OCI-LY1 (cell line): ENCODE data around the gene FBXW4.

Experiments
- H2AFZ ChIP-seq: fragments of 200-600 bp; sonication (generic), shearing (Covaris generic); 2 replicates; pipeline ENCODE4 v1.6.0; 2014; ENCODE audit warnings: antibody characterized with exemption, mild to moderate bottlenecking, low read length
- H3F3A ChIP-seq: fragments of 200-600 bp; sonication (generic), shearing (Covaris generic); 2 replicates; pipeline ENCODE4 v1.6.0; 2014; ENCODE audit warnings: mild to moderate bottlenecking, antibody characterized with exemption, low read length, moderate library complexity; ENCODE audit not compliant: insufficient read depth
- H3K27ac ChIP-seq: fragments of 200-600 bp; sonication (generic); 2 replicates; pipeline ENCODE4 v1.5.1; 2014; ENCODE audit warnings: low read length, mixed run types, mild to moderate bottlenecking, low read depth; ENCODE audit not compliant: poor library complexity, severe bottlenecking
- H3K27me3 ChIP-seq: fragments of 200-600 bp; sonication (generic); 2 replicates; pipeline ENCODE4 v1.6.0; 2014; ENCODE audit warnings: antibody characterized with exemption, mild to moderate bottlenecking, low read length, moderate library complexity; ENCODE audit not compliant: insufficient read depth
- H3K36me3 ChIP-seq: fragments of 200-600 bp; sonication (generic); 2 replicates; pipeline ENCODE4 v1.6.1; 2014; ENCODE audit warnings: mild to moderate bottlenecking, antibody characterized with exemption, low read length, moderate library complexity, mixed read lengths; ENCODE audit not compliant: insufficient read depth
- H3K4me1 ChIP-seq: fragments of 200-600 bp; sonication (generic); 2 replicates; pipeline ENCODE4 v1.5.1; 2014; ENCODE audit warnings: mild to moderate bottlenecking, low read length, moderate library complexity; ENCODE audit not compliant: insufficient read depth, severe bottlenecking
- H3K4me2 ChIP-seq: fragments of 200-600 bp; sonication (generic), shearing (Covaris generic); 2 replicates; pipeline ENCODE4 v1.6.1; 2014; ENCODE audit warnings: low read length
- H3K4me3 ChIP-seq: fragments of 200-600 bp; sonication (generic); 2 replicates; pipeline ENCODE4 v1.5.1; 2014; ENCODE audit warnings: low read length, low read depth, mild to moderate bottlenecking, mixed read lengths; ENCODE audit not compliant: poor library complexity, severe bottlenecking
- H3K79me2 ChIP-seq: fragments of 200-600 bp; shearing (Covaris generic); 2 replicates; pipeline ENCODE4 v1.6.1; 2016; ENCODE audit warnings: mixed run types, low read length, mixed read lengths; ENCODE audit not compliant: insufficient read depth
- H3K9ac ChIP-seq: fragments of 200-600 bp; sonication (generic), shearing (Covaris generic); 2 replicates; pipeline ENCODE4 v1.6.1; 2014; ENCODE audit warnings: mild to moderate bottlenecking, low read length, mixed read lengths
- H3K9me2 ChIP-seq: fragments of 200-600 bp; sonication (generic), shearing (Covaris generic); 2 replicates; pipeline ENCODE4 v1.6.1; 2014; ENCODE audit warnings: low read depth, mild to moderate bottlenecking, low read length, mixed read lengths
- H3K9me3 ChIP-seq: fragments of 200-600 bp; shearing (Covaris generic); 2 replicates; pipeline ENCODE4 v1.6.1; 2014; ENCODE audit warnings: low read length, mixed read lengths
- H4K20me1 ChIP-seq: fragments of 200-600 bp; sonication (generic), shearing (Covaris generic); 2 replicates; pipeline ENCODE4 v1.6.0; 2016; ENCODE audit warnings: mild to moderate bottlenecking, low read length; ENCODE audit not compliant: insufficient read depth
- EZH2 ChIP-seq: fragments of 200-600 bp; sonication (generic), shearing (Covaris generic); IDR thresholded peaks from 2 replicates; pipeline ENCODE4 v1.8.0; 2017; ENCODE audit warnings: borderline replicate concordance, mixed run types, mild to moderate bottlenecking, antibody characterized with exemption, low read length, moderate library complexity, mixed read lengths
- TF ChIP-seq, protein P1 (sequence below): fragments of 200-600 bp; sonication (generic), shearing (Covaris generic); IDR thresholded peaks from 2 replicates; pipeline ENCODE4 v1.5.1; 2017; ENCODE audit warnings: mild to moderate bottlenecking, antibody characterized with exemption, low read length, moderate library complexity, mixed read lengths

Gene FBXW4

GRCh38 chr10:101625821-101626412, 69.1 kb downstream of the FBXW4 start:
- H3K4me1 ChIP-seq: no peaks in the 10 kb centered on the region
- H3K36me3 ChIP-seq: peaks cover 12% of the 10 kb centered on the region
- H3K9me2 ChIP-seq: no peaks in the 10 kb centered on the region
- H3F3A ChIP-seq: no peaks in the 10 kb centered on the region
- no peak for TF ChIP-seq EZH2
- TF ChIP-seq, protein P1, sequence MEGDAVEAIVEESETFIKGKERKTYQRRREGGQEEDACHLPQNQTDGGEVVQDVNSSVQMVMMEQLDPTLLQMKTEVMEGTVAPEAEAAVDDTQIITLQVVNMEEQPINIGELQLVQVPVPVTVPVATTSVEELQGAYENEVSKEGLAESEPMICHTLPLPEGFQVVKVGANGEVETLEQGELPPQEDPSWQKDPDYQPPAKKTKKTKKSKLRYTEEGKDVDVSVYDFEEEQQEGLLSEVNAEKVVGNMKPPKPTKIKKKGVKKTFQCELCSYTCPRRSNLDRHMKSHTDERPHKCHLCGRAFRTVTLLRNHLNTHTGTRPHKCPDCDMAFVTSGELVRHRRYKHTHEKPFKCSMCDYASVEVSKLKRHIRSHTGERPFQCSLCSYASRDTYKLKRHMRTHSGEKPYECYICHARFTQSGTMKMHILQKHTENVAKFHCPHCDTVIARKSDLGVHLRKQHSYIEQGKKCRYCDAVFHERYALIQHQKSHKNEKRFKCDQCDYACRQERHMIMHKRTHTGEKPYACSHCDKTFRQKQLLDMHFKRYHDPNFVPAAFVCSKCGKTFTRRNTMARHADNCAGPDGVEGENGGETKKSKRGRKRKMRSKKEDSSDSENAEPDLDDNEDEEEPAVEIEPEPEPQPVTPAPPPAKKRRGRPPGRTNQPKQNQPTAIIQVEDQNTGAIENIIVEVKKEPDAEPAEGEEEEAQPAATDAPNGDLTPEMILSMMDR: no peak
- H3K9me3 ChIP-seq: no peaks in the 10 kb centered on the region
- no peak overlapping the region for H2AFZ ChIP-seq
- H3K4me2 ChIP-seq: no peak overlapping the region
- no peaks in the 10 kb centered on the region for H3K79me2 ChIP-seq
- H3K27me3 ChIP-seq: no peaks in the 10 kb centered on the region
- H3K9ac ChIP-seq: no peak overlapping the region
- H3K4me3 ChIP-seq: no peak overlapping the region
- no peak overlapping the region for H3K27ac ChIP-seq
- no peaks in the 10 kb centered on the region for H4K20me1 ChIP-seq

DNA sequence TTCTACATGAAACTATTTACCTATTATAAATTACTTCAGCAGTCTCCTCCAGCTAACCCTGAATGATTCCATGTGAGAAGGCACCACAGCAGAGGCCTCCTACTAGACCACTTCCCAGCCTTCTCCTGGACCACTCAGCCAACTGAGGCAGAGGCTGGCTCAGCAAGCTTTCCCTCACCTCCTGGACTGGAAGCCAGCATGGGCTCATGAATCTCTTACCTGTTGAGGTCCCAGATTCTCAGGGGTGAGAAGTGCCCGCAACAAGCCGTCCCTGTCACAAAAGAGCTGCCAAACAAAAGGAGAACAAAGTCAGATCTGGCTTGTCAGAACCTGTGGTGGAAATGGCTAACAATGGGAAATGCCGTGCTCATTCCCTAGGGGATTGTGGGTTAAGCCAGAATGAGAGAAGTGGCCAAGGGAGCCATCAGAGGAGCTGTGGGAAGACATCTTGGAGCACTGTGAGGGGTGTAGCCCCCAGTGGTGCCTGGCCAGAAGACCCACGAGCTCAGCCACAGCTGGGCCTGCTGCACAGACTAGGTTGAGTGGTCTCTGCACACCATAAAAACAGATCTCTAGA, 70.4 kb downstream of the FBXW4 start:
- H3K4me1 ChIP-seq: no peaks in the 10 kb centered on the region
- no peak overlapping the region for H3K4me2 ChIP-seq
- H3K9ac ChIP-seq: no peak overlapping the region
- H3K79me2 ChIP-seq: no peaks in the 10 kb centered on the region
- H3K27me3 ChIP-seq: no peaks in the 10 kb centered on the region
- no peak overlapping the region for H2AFZ ChIP-seq
- no peak for TF ChIP-seq EZH2
- no peaks in the 10 kb centered on the region for H3K9me3 ChIP-seq
- H4K20me1 ChIP-seq: no peaks in the 10 kb centered on the region
- H3K4me3 ChIP-seq: no peak overlapping the region
- no peak overlapping the region for H3K27ac ChIP-seq
- no peaks in the 10 kb centered on the region for H3F3A ChIP-seq
- H3K9me2 ChIP-seq: no peaks in the 10 kb centered on the region
- H3K36me3 ChIP-seq: peaks cover 12% of the 10 kb centered on the region

GRCh38 chr10:101623528-101623927, 71.4 kb downstream of the FBXW4 start:
- Histone ChIP-seq H3K79me2 (no peaks in the 10 kb centered on the region), H3K36me3 (peaks cover 12% of the 10 kb centered on the region), H3K4me1 (no peaks in the 10 kb centered on the region), H3K27me3 (no peaks in the 10 kb centered on the region), H3K9ac (no peak overlapping the region), H2AFZ (no peak overlapping the region), H3K9me2 (no peaks in the 10 kb centered on the region), H3K9me3 (no peaks in the 10 kb centered on the region), H3K4me3 (no peak overlapping the region), H3K27ac (no peak overlapping the region), H4K20me1 (no peaks in the 10 kb centered on the region), H3K4me2 (no peak overlapping the region), H3F3A (no peaks in the 10 kb centered on the region)
- no peak for TF ChIP-seq EZH2
- TF ChIP-seq, protein P1: no peak

DNA sequence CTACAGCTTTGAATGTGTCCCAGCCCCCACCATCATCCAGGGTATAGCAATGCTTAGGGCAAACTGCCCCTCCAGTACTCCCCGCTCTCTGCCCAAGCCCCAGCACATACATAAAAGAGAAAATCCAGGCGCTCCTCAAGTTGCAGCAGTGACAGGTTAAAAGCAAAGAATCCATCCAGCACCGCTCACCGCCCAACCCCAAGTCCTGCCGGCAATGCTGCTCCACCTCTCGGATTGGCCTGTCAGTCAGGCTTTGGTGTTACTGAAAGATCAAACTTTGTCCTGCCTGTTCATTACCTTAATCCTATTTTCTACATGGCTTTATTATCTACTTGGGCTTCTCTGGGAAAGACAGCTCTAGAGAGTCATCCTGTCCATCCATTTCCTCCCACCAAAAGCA, 75.0 kb downstream of the FBXW4 start:
- Histone ChIP-seq H4K20me1 (no peaks in the 10 kb centered on the region), H3K9me2 (no peaks in the 10 kb centered on the region), H3K9ac (no peak overlapping the region), H3K4me3 (no peak overlapping the region), H3K4me2 (no peak overlapping the region), H3K27me3 (no peaks in the 10 kb centered on the region), H3K9me3 (no peaks in the 10 kb centered on the region), H3K36me3 (peaks cover 12% of the 10 kb centered on the region), H3K27ac (no peak overlapping the region), H3F3A (no peaks in the 10 kb centered on the region), H2AFZ (no peak overlapping the region), H3K4me1 (peaks cover 15% of the 10 kb centered on the region), H3K79me2 (no peaks in the 10 kb centered on the region)
- no peak for TF ChIP-seq EZH2
- TF ChIP-seq, protein P1: no peak
